ENCODE data around the gene BRINP1.

- TF ChIP-seq, protein P1, sequence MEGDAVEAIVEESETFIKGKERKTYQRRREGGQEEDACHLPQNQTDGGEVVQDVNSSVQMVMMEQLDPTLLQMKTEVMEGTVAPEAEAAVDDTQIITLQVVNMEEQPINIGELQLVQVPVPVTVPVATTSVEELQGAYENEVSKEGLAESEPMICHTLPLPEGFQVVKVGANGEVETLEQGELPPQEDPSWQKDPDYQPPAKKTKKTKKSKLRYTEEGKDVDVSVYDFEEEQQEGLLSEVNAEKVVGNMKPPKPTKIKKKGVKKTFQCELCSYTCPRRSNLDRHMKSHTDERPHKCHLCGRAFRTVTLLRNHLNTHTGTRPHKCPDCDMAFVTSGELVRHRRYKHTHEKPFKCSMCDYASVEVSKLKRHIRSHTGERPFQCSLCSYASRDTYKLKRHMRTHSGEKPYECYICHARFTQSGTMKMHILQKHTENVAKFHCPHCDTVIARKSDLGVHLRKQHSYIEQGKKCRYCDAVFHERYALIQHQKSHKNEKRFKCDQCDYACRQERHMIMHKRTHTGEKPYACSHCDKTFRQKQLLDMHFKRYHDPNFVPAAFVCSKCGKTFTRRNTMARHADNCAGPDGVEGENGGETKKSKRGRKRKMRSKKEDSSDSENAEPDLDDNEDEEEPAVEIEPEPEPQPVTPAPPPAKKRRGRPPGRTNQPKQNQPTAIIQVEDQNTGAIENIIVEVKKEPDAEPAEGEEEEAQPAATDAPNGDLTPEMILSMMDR (conservative IDR thresholded peaks at IDR 0.05), result no peak
- no peak for TF ChIP-seq EZH2 (IDR thresholded peaks at IDR 0.05; ENCODE audit: low read depth)
Observed at GRCh38 chr9:119272500-119273211, 96.6 kb downstream of the BRINP1 start.
